ENCODE measurements around the gene AIFM1.

- peak; percentile 37 for TF ChIP-seq POLR2A (IDR thresholded peaks at IDR 0.05; ENCODE audit: low read length)
- TF ChIP-seq GATA1 (IDR thresholded peaks at IDR 0.05; ENCODE audit: low read depth, low read length), result no peak
Measured at GRCh38 chrX:130170752-130171445, 5.3 kb upstream of the AIFM1 start.

Data from erythroblast (primary cell).